T-helper 1 cell treated with Interleukin-12 subunit alpha and Interleukin-12 subunit beta and Interleukin-4 antibody, amounts not matched to agents 30 ng/mL and 1 ng/mL, for 36 hours (primary cell): ENCODE results near the gene SP6. TPM values are rescaled to one million over a fixed set of nuclear protein-coding genes. Genes with fewer than 3 reads are reported as not detected.

Experiments used
- intact Hi-C: fragments of 100-400 bp; cut with micrococcal nuclease; formaldehyde crosslinking; loops from one replicate; pipeline ENCODE4 v1.15.1; 2024
- total RNA-seq: library from RNA; stranded (reverse); gene quantifications from 2 replicates; pipeline ENCODE4 v1.2.3, GENCODE V29; 2022

Gene SP6
- total RNA-seq, 1 donor from 2014 or later = 0.12 TPM

- intact Hi-C loops = no loop called here
Measured at GRCh38 chr17:47882247-47882646, 31.3 kb upstream of the SP6 start.

GRCh38 chr17:47879776-47880454 lies 29.0 kb upstream of the SP6 start:
- intact Hi-C loops = no loop called here

GRCh38 chr17:47879028-47879585 lies 28.1 kb upstream of the SP6 start:
- intact Hi-C loops = no loop called here

- intact Hi-C loops = no loop called here
Measured at GRCh38 chr17:47878203-47879027, 27.5 kb upstream of the SP6 start.

- intact Hi-C loops = no loop called here
Measured at GRCh38 chr17:47877368-47878034, 26.5 kb upstream of the SP6 start.

- intact Hi-C loops = no loop called here
Measured at GRCh38 chr17:47875011-47875985, 24.3 kb upstream of the SP6 start.

- intact Hi-C loops = no loop called here
Measured at GRCh38 chr17:47873200-47874090, 22.5 kb upstream of the SP6 start.

GRCh38 chr17:47872651-47873161 lies 21.7 kb upstream of the SP6 start:
- intact Hi-C loops = no loop called here

GRCh38 chr17:47872019-47872650 lies 21.2 kb upstream of the SP6 start:
- intact Hi-C loops = no loop called here

GRCh38 chr17:47871048-47871447 lies 20.1 kb upstream of the SP6 start:
- intact Hi-C loops = no loop called here

GRCh38 chr17:47870056-47870455 lies 19.1 kb upstream of the SP6 start:
- intact Hi-C loops = no loop called here

- intact Hi-C loops = no loop called here
Measured at GRCh38 chr17:47869114-47869513, 18.2 kb upstream of the SP6 start.

GRCh38 chr17:47867813-47868533 lies 17.0 kb upstream of the SP6 start:
- intact Hi-C loops = no loop called here

- intact Hi-C loops = no loop called here
Measured at GRCh38 chr17:47866941-47867340, 16.0 kb upstream of the SP6 start.

- intact Hi-C loops = no loop called here
Measured at GRCh38 chr17:47864791-47865216, 13.8 kb upstream of the SP6 start.

- intact Hi-C loops = no loop called here
Measured at GRCh38 chr17:47862621-47863440, 11.9 kb upstream of the SP6 start.

GRCh38 chr17:47860386-47860785 lies 9.4 kb upstream of the SP6 start:
- intact Hi-C loops = no loop called here
